Anterior cingulate cortex (tissue), 58 donors: ENCODE data around the gene NT5DC4.
A peak's percentile ranks its signal among the peaks of the same experiment; 100 is the strongest.

ENCODE experiments used
- DNase-seq, 58 donors: peaks; one replicate each; lab custom pipeline; 2025; lab: John Stamatoyannopoulos, UW

Gene NT5DC4

DNA sequence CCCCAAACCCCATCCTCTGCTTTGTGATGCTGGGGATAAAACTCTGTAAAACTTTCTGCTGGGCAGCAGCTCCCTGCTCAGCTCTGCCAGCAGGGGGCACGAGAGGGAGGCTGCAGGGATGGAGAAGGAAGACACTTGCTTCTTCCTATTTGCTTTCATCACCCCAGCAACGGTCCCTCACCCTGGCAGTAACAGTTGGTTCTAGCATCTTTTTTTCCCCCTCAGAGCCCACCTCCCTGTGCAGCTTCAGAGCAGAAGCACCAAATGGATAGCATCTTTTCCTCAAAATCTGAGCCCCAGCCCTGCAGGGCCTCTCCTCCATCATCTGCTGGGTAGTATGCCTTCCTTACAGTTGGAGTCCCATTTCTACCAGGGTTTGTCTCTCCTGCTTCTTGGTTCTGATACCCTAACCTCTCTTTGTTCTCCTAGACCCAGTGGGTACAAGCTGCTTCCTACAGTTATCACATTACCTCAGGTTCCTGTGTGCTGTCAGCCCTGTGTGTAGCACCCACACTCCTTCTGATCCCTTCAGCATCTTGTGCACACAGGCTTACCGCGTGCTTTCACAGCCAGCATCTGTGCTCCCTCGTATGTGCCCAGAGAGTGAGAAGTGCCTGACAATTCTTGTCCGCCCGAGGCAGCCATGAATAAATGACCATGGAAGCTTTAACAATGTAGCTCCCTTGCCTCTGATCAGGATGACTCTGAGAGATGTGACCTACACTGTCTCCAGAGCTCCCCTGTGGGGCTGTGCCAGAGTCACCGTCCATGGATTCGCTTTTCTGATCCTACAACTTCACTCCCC, 29.1 kb downstream of the NT5DC4 start:
- DNase-seq: peak in 54 of 58 donors; percentile 7 to 86 (median 52)

DNA sequence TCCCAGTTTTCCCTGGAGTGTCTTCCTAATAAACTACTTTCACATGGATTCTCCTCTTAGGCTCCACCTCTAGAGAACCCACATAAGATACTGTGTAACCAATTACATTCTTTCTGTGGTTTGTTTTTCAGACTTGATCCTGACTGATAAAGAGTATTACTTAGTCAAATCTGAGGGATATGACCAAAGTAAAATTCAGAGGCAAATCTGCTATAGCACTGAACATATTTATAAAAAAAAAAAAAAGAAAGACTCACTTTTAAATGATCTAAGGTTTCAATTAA, 29.7 kb downstream of the NT5DC4 start:
- no peak for DNase-seq

GRCh38 chr2:112751451-112752197, 30.8 kb downstream of the NT5DC4 start:
- DNase-seq: no peak

GRCh38 chr2:112752667-112753066, 31.8 kb downstream of the NT5DC4 start:
- DNase-seq: no peak

GRCh38 chr2:112754564-112754963, 33.7 kb downstream of the NT5DC4 start:
- DNase-seq: no peak

DNA sequence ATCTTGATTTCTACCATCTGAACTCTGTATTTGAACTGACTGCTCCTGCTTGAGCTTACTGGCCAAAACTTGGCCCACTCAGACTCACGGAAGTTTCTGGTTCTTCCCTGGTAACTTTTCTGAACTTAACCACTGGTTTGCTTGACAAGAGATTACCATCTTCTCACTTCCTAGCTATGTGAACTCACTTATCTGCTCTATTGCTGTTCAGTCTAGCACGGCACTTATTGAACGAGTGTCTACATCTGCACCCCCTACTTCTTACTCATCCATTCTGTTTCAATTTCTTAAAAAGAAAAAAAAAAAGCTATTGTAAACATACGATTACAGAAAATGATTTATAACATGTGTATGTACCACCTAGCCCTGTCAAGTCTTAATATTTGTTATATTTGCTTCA, 34.6 kb downstream of the NT5DC4 start:
- no peak for DNase-seq

GRCh38 chr2:112756207-112756606, 35.4 kb downstream of the NT5DC4 start:
- no peak for DNase-seq

GRCh38 chr2:112757265-112757664, 36.4 kb downstream of the NT5DC4 start:
- DNase-seq: no peak

GRCh38 chr2:112758711-112759110, 37.9 kb downstream of the NT5DC4 start:
- DNase-seq: no peak

DNA sequence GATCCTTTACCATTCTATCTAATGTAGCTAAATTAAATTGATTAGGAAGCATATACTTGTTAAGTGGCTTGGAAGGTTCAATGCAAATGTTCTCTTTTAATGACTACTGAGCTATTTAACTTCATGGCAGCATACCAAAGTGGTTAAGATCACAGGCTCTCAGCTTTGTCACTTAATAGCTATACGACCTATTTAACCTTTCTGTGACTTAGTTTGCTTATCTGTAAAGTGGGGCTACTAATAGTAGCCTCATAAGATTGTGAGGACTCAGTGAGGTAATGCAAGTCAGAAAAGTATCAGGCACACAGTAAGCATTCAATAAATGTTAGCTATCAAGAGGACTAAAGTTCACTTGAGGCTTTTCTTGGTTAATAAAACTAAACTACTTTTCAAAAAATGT, 39.3 kb downstream of the NT5DC4 start:
- DNase-seq: no peak

DNA sequence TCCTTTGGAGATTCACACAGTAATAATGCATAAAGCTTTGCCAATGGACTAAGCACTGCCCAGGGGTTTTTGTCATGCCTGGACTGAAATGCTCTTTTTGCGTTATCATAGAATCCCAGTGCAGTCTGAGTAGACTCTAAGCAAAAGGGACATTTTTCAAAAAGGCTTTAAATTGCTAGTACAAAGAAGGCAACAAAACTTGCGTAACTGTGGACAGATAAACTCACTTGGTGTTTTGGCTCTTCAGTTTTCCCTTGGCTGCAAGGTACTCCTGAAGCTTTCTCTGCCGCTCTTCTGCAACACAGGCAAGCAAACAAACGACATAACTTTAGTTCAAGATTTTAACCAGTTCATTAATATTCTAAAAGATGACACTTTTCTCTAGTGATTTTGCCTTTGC, 41.5 kb downstream of the NT5DC4 start:
- no peak for DNase-seq

GRCh38 chr2:112764071-112765044, 43.5 kb downstream of the NT5DC4 start, which contains the start of gene CKAP2L:
CKAP2L (minus strand) TSS chr2:112764609; CDS start chr2:112764598, 11 bp downstream.
- DNase-seq: peak; percentile 60 to 98 (median 93)

DNA sequence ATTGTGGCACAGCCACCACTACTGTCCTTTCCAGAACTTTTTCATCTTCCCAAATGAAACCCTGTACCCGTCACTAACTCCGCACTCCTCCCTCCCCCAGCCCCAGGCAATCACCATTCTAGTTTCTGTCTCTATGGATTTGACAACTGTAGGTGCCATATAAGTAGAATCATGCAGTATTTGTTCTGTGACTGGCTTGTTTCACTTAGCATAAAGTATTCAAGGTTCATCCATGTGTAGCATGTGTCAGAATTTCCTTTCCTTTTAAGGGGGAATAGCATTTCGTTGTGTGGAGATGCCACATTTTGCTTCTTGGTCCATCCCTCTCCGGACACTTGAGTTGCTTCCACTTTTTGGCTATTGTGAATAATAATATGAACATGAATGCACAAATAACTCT, 44.4 kb downstream of the NT5DC4 start:
- DNase-seq: no peak

GRCh38 chr2:112767693-112768330, 47.0 kb downstream of the NT5DC4 start:
- DNase-seq: no peak

- DNase-seq: no peak
These were observed 47.6 kb downstream of the NT5DC4 start for GRCh38 chr2:112768432-112768831.

DNA sequence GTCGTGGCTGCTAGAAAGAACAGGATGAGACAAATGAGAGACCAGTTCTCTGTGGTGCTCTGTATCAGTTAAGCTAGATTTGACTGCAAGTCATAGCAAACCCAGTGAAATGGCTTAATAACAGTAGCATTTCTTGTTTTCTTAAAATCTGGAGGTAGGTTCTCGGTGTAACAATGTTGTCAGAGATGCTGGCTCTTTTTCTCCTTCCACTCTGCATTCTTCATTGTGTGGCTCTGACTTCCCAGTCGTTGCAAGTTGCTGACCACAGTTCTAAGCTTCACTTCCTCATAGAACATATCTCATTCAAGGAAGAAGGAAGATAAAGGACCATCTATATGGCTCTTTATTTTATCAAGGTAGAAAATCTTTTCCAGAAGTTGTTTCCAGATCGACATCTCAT, 51.5 kb downstream of the NT5DC4 start:
- no peak for DNase-seq

- no peak for DNase-seq
These were observed 52.2 kb downstream of the NT5DC4 start for GRCh38 chr2:112772911-112773475.

GRCh38 chr2:112773556-112773955, 52.7 kb downstream of the NT5DC4 start:
- DNase-seq: no peak

GRCh38 chr2:112774536-112775285, 53.9 kb downstream of the NT5DC4 start:
- no peak for DNase-seq
